ENCODE results near the gene MYRFL. TPM values are rescaled to one million over a fixed set of nuclear protein-coding genes. Genes with fewer than 3 reads are reported as not detected.
A peak's percentile ranks its signal among the peaks of the same experiment; 100 is the strongest.
"Not testable (repeated sequence)": the region's sequence is repeated elsewhere in the genome, so short reads cannot be mapped to it uniquely, and the experiment has no call there.

Gene MYRFL
- total RNA-seq: 0.35 TPM
- polyA plus RNA-seq (ENCODE audit: insufficient read depth in 1 of 8, insufficient read length in 8 of 8, low replicate concordance in 1 of 8): under 1 TPM; 0.21 to 0.94 (median 0.42) TPM
- long read RNA-seq, donor 1: 0 reads
- long read RNA-seq, donor 2: 0 reads
- long read RNA-seq, donor 3: 0 reads
- long read RNA-seq, donor 4: 0 reads
- long read RNA-seq, donor 5, partial matches to known transcripts: 11 of 21 reads
- long read RNA-seq, donor 5, other reads (novel, unspliced or antisense): 10 of 21 reads
- long read RNA-seq, donor 6: 0 reads
- long read RNA-seq, donor 7: 0 reads
- long read RNA-seq, donor 8: 0 reads
- long read RNA-seq, donor 9: 0 reads
- long read RNA-seq, donor 10: 0 reads
- long read RNA-seq, donor 11: 0 reads

GRCh38 chr12:69824966-69825560 lies at the start of gene MYRFL:
Gene MYRFL, plus strand, starts transcription at chr12:69825227. Its CDS starts 291 bp downstream, at chr12:69825518.
- Histone ChIP-seq H3K4me1 (ENCODE audit: control insufficient read depth, insufficient read depth, low read length) (peaks cover 10% of the 10 kb centered on the region), H3K4me3 (ENCODE audit: low read length) (no peak within 1 kb of the TSS), H3K27ac (ENCODE audit: low read length) (no peak within 1 kb of the TSS), H3K27me3 (ENCODE audit: control insufficient read depth, insufficient read depth, low read length) (no peaks in the 10 kb centered on the region), H3K9me3 (replicated peaks; ENCODE audit: control insufficient read depth, low read depth, low read length) (no peaks in the 10 kb centered on the region), H3K36me3 (ENCODE audit: control insufficient read depth, insufficient read depth, low read length) (no peaks in the 10 kb centered on the region)
- WGBS (ENCODE audit: insufficient coverage): 74% methylated on average over 4 of the region's 5 CpGs
- no peak for DNase-seq

- H3K9me3 ChIP-seq (replicated peaks; ENCODE audit: control insufficient read depth, low read depth, low read length): no peaks in the 10 kb centered on the region
- DNase-seq: peak; percentile 1
- H3K36me3 ChIP-seq (ENCODE audit: control insufficient read depth, insufficient read depth, low read length): no peaks in the 10 kb centered on the region
- H3K4me3 ChIP-seq (ENCODE audit: low read length): no peak overlapping the region
- no peaks in the 10 kb centered on the region for H3K4me1 ChIP-seq (ENCODE audit: control insufficient read depth, insufficient read depth, low read length)
- H3K27me3 ChIP-seq (ENCODE audit: control insufficient read depth, insufficient read depth, low read length): no peaks in the 10 kb centered on the region
- H3K27ac ChIP-seq (ENCODE audit: low read length): no peak overlapping the region
- WGBS (ENCODE audit: insufficient coverage): 63% methylated on average over 7 of the region's 7 CpGs
Measured at GRCh38 chr12:69779928-69780327, 45.1 kb upstream of the MYRFL start.

- Histone ChIP-seq H3K36me3 (ENCODE audit: control insufficient read depth, insufficient read depth, low read length) (no peaks in the 10 kb centered on the region), H3K27ac (ENCODE audit: low read length) (no peak overlapping the region), H3K9me3 (replicated peaks; ENCODE audit: control insufficient read depth, low read depth, low read length) (no peaks in the 10 kb centered on the region), H3K4me1 (ENCODE audit: control insufficient read depth, insufficient read depth, low read length) (no peaks in the 10 kb centered on the region), H3K27me3 (ENCODE audit: control insufficient read depth, insufficient read depth, low read length) (no peaks in the 10 kb centered on the region), H3K4me3 (ENCODE audit: low read length) (no peak overlapping the region)
- no CpG with 5 or more reads among the region's 6 CpGs for WGBS (ENCODE audit: insufficient coverage)
- DNase-seq: no peak
Measured at GRCh38 chr12:69783365-69783764, 41.7 kb upstream of the MYRFL start.

GRCh38 chr12:69789351-69789750 lies 35.7 kb upstream of the MYRFL start:
- H3K4me1 ChIP-seq (ENCODE audit: control insufficient read depth, insufficient read depth, low read length): no peaks in the 10 kb centered on the region
- no peak overlapping the region for H3K27ac ChIP-seq (ENCODE audit: low read length)
- H3K27me3 ChIP-seq (ENCODE audit: control insufficient read depth, insufficient read depth, low read length): no peaks in the 10 kb centered on the region
- H3K9me3 ChIP-seq (replicated peaks; ENCODE audit: control insufficient read depth, low read depth, low read length): peaks cover 2% of the 10 kb centered on the region
- H3K4me3 ChIP-seq (ENCODE audit: low read length): no peak overlapping the region
- no peak for DNase-seq
- no peaks in the 10 kb centered on the region for H3K36me3 ChIP-seq (ENCODE audit: control insufficient read depth, insufficient read depth, low read length)

- H3K36me3 ChIP-seq (ENCODE audit: control insufficient read depth, insufficient read depth, low read length): no peaks in the 10 kb centered on the region
- H3K27ac ChIP-seq (ENCODE audit: low read length): no peak overlapping the region
- no CpG with 5 or more reads among the region's 2 CpGs for WGBS (ENCODE audit: insufficient coverage)
- no peak for DNase-seq
- no peaks in the 10 kb centered on the region for H3K4me1 ChIP-seq (ENCODE audit: control insufficient read depth, insufficient read depth, low read length)
- no peak overlapping the region for H3K4me3 ChIP-seq (ENCODE audit: low read length)
- H3K27me3 ChIP-seq (ENCODE audit: control insufficient read depth, insufficient read depth, low read length): no peaks in the 10 kb centered on the region
- H3K9me3 ChIP-seq (replicated peaks; ENCODE audit: control insufficient read depth, low read depth, low read length): peaks cover 2% of the 10 kb centered on the region
Measured at GRCh38 chr12:69792533-69792932, 32.5 kb upstream of the MYRFL start.

- H3K9me3 ChIP-seq (replicated peaks; ENCODE audit: control insufficient read depth, low read depth, low read length); DNase-seq: not testable (repeated sequence)
- WGBS (ENCODE audit: insufficient coverage): 94% methylated on average over 37 of the region's 62 CpGs
Measured at GRCh38 chr12:69807101-69807897, 17.7 kb upstream of the MYRFL start.

GRCh38 chr12:69810870-69811498 lies 14.0 kb upstream of the MYRFL start:
- WGBS (ENCODE audit: insufficient coverage): no CpG with 5 or more reads among the region's 4 CpGs
- DNase-seq: no peak
- H3K27me3 ChIP-seq (ENCODE audit: control insufficient read depth, insufficient read depth, low read length): no peaks in the 10 kb centered on the region
- no peaks in the 10 kb centered on the region for H3K4me1 ChIP-seq (ENCODE audit: control insufficient read depth, insufficient read depth, low read length)
- H3K4me3 ChIP-seq (ENCODE audit: low read length): no peak overlapping the region
- H3K9me3 ChIP-seq (replicated peaks; ENCODE audit: control insufficient read depth, low read depth, low read length): peaks cover 6% of the 10 kb centered on the region
- H3K36me3 ChIP-seq (ENCODE audit: control insufficient read depth, insufficient read depth, low read length): no peaks in the 10 kb centered on the region
- no peak overlapping the region for H3K27ac ChIP-seq (ENCODE audit: low read length)

More at GRCh38 chr12:69807101-69807897, 17.7 kb upstream of the MYRFL start:
- not testable (repeated sequence) for H3K4me1 ChIP-seq (ENCODE audit: control insufficient read depth, insufficient read depth, low read length); H3K27me3 ChIP-seq (ENCODE audit: control insufficient read depth, insufficient read depth, low read length); H3K36me3 ChIP-seq (ENCODE audit: control insufficient read depth, insufficient read depth, low read length); H3K27ac ChIP-seq (ENCODE audit: low read length); H3K4me3 ChIP-seq (ENCODE audit: low read length)

GRCh38 chr12:69816082-69816481 lies 8.9 kb upstream of the MYRFL start:
- DNase-seq: no peak
- no peaks in the 10 kb centered on the region for H3K36me3 ChIP-seq (ENCODE audit: control insufficient read depth, insufficient read depth, low read length)
- no peaks in the 10 kb centered on the region for H3K27me3 ChIP-seq (ENCODE audit: control insufficient read depth, insufficient read depth, low read length)
- no peaks in the 10 kb centered on the region for H3K4me1 ChIP-seq (ENCODE audit: control insufficient read depth, insufficient read depth, low read length)
- no peak overlapping the region for H3K27ac ChIP-seq (ENCODE audit: low read length)
- H3K9me3 ChIP-seq (replicated peaks; ENCODE audit: control insufficient read depth, low read depth, low read length): no peaks in the 10 kb centered on the region
- WGBS (ENCODE audit: insufficient coverage): no CpG with 5 or more reads among the region's 3 CpGs
- H3K4me3 ChIP-seq (ENCODE audit: low read length): no peak overlapping the region

- Histone ChIP-seq H3K4me1 (ENCODE audit: control insufficient read depth, insufficient read depth, low read length) (peaks cover 10% of the 10 kb centered on the region), H3K4me3 (ENCODE audit: low read length) (no peak overlapping the region), H3K27me3 (ENCODE audit: control insufficient read depth, insufficient read depth, low read length) (no peaks in the 10 kb centered on the region), H3K27ac (ENCODE audit: low read length) (no peak overlapping the region), H3K9me3 (replicated peaks; ENCODE audit: control insufficient read depth, low read depth, low read length) (no peaks in the 10 kb centered on the region), H3K36me3 (ENCODE audit: control insufficient read depth, insufficient read depth, low read length) (no peaks in the 10 kb centered on the region)
- WGBS (ENCODE audit: insufficient coverage): 0% methylated on average over 1 of the region's 6 CpGs
- DNase-seq: peak; percentile 73
Measured at GRCh38 chr12:69821032-69821455, 4.0 kb upstream of the MYRFL start.
